Mammary epithelial cell (primary cell): ENCODE data around the gene FAM107B.

Experiments
- EZH2 ChIP-seq: IDR thresholded peaks from 2 replicates; pipeline ENCODE4 v1.6.1; 2012; ENCODE audit warnings: low read length, inconsistent platforms, borderline replicate concordance
- TF ChIP-seq, protein P1 (sequence below), 2 donors: IDR thresholded peaks in 1 of 2; conservative IDR thresholded peaks in 1 of 2; 2 replicates each; pipeline ENCODE4 v1.5.1; 2011 to 2012; ENCODE audit warnings: inconsistent platforms in 2 of 2, low read length in 2 of 2, mild to moderate bottlenecking in 2 of 2, control low read depth in 1 of 2, low read depth in 1 of 2; ENCODE audit not compliant: insufficient read depth in 1 of 2; ENCODE audit errors: extremely low read depth in 1 of 2

DNA sequence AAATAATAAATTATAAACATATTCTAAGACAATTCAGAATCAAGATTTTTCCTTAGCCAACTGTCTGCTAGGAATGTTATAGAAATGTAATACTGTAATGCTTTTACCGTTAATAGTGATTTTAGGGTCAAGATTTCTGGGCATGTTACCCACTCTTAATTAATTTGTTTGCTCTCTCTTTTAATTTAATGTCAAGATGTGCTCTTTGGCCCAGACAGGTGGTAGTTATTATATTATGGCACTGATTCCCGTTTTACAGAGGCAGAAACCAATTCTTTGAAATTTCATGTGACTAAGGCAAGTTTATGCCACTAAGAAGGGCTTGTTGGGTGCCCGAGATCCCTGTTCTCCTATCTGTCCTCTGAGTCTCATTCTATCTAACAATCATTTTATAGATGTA, 959 bp upstream of the FAM107B start:
- no peak for TF ChIP-seq EZH2
- TF ChIP-seq, protein P1, sequence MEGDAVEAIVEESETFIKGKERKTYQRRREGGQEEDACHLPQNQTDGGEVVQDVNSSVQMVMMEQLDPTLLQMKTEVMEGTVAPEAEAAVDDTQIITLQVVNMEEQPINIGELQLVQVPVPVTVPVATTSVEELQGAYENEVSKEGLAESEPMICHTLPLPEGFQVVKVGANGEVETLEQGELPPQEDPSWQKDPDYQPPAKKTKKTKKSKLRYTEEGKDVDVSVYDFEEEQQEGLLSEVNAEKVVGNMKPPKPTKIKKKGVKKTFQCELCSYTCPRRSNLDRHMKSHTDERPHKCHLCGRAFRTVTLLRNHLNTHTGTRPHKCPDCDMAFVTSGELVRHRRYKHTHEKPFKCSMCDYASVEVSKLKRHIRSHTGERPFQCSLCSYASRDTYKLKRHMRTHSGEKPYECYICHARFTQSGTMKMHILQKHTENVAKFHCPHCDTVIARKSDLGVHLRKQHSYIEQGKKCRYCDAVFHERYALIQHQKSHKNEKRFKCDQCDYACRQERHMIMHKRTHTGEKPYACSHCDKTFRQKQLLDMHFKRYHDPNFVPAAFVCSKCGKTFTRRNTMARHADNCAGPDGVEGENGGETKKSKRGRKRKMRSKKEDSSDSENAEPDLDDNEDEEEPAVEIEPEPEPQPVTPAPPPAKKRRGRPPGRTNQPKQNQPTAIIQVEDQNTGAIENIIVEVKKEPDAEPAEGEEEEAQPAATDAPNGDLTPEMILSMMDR (conservative IDR thresholded peaks at IDR 0.05 in 1 of 2, IDR thresholded peaks at IDR 0.05 in 1 of 2; ENCODE audit: extremely low read depth in 1 of 2, insufficient read depth in 1 of 2, low read depth in 1 of 2, low read length in 2 of 2) = no peak
